ENCODE measurements around the gene ANGPTL2. TPM values are rescaled to one million over a fixed set of nuclear protein-coding genes. Genes with fewer than 3 reads are reported as not detected.

Gene ANGPTL2
- total and polyA plus RNA-seq, 9 of the 15 experiments (the other 6 are each of a cell fraction or from before 2014, with no cell fraction given), result not detected

DNA sequence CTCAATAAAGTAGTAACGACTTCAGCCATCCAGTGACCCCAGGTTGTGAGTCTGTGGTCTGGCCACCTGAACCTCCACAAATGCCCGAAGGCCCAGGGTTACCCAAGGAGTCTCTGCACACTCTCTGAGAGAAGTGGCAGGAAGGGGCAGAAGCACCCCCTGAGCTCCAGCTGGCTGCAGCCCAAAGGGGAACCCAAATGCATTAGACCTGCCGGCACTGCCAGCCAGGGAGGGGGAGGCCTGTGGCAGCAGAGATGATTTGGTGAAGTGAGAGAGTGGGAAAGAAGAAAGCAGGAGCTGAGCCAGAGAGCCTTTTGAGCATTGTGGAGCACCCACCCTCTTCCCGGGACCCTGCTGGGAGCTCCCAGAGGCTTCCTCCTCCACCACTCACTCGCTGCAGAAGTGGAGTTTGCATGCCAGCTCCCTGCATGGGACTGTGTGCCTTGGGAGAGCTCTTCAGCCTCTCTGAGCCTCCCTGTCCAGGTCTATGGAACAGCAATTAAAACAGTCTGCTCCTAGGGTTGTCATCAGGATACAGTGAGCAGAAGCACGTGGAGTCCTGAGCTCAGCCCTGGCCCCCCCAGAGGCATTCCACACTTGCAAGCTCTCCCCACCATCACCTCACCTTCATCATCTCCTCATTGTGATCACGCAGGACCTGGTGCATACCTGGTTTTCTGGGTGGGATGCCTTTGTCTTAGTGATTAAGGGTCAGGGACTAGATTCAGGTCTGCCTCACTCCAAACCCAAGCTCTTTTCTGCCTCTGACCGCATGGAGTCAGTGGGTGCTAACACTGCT, 13.8 kb upstream of the ANGPTL2 start:
- FAIRE-seq (no peak), DNase-seq (ENCODE audit: extremely low read depth in 1 of 4, low spot score in 3 of 4) (no peak), ATAC-seq (no peak)
- Histone ChIP-seq H4K20me1 (replicated peaks; ENCODE audit: control insufficient read depth, insufficient read depth, low read length) (no peaks in the 10 kb centered on the region; the same call in 1 of the 2 replicates), H3K27me3 (ENCODE audit: control insufficient read depth in 2 of 2, insufficient read depth in 2 of 2, low read length in 2 of 2) (peaks cover 13 to 74% of the 10 kb centered on the region in 2 experiments; a peak in 3 of 5 replicates), H3K4me1 (replicated peaks in 1 of 2; ENCODE audit: control insufficient read depth in 2 of 2, insufficient read depth in 2 of 2, low read length in 2 of 2) (peaks cover 0 to 4% of the 10 kb centered on the region in 2 experiments; a peak in 3 of 5 replicates), H3K36me3 (ENCODE audit: control insufficient read depth, insufficient read depth, low read length) (no peaks in the 10 kb centered on the region), H3K79me2 (ENCODE audit: control insufficient read depth, insufficient read depth, low read length) (no peaks in the 10 kb centered on the region), H3K4me2 (ENCODE audit: insufficient read depth, low read length) (no peak overlapping the region), H2AFZ (ENCODE audit: low read depth, low read length) (no peak overlapping the region), H3K9me3 (replicated peaks; ENCODE audit: control insufficient read depth, insufficient read depth, low read depth, low read length) (no peaks in the 10 kb centered on the region), H3K4me3 (no peak overlapping the region), H3K9ac (ENCODE audit: insufficient read depth in 1 of 2, low read depth in 2 of 2, low read length in 2 of 2) (no peak overlapping the region), H3K9me1 (ENCODE audit: control insufficient read depth, insufficient read depth, low read length) (no peaks in the 10 kb centered on the region), H3K27ac (ENCODE audit: extremely low read depth, low read depth, low read length) (no peak overlapping the region)
- 0% methylated on average over 7 of the region's 8 CpGs for WGBS (ENCODE audit: insufficient coverage, low coverage, missing lambda C conversion rate)
- POLR2A ChIA-PET, result interaction anchor here (0.6 to 1.1 kb wide), 4 partner anchors 11 to 29 kb away, joined by 3 to 6 read pairs (median 3); no protein-coding TSS in a partner anchor
- BruUV-seq (replicated peaks), result no TSS peak
- TF ChIP-seq STAT5B (CRISPR knock-in tag; IDR thresholded peaks at IDR 0.05), result no peak
- in situ Hi-C loops (cut with MboI), result no loop called here
- CTCF ChIA-PET (ENCODE audit: low intra/inter-chr PET ratio), result no interaction called here
- intact Hi-C loops (cut with micrococcal nuclease), result no loop called here

DNA sequence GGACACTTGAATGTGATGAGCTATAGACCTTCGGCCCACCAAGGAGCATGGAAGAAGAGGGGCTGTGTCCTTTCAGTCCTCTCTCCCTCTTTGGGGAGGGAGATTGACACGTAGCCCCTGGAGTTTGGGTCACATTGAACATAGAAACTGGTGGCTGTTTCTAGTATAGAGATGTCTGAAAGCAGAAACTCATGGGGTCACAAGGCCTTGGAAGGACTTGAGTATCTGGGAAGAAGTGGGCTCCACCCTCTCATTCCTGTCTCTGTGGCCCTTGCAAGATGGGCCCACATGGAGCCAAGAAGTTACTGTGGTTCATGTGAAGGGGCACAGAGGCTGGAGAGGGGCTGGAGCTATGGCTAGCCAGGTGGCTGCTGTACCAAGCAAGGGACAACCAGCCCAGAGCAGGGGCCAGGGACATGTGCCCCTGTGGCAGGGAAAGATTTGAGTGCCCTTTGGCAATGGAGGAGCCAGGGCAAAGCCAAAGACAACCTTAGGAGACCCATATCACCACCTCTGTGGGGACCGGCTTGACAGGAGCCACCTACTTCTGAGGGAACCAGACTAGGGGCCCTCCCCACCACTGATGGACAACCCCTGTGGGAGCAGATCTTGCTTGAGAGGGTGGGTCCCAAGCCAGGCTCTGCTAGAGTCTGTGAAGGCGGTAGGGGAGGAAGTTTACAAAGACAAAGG, 12.8 kb upstream of the ANGPTL2 start:
- in situ Hi-C loops (cut with MboI) (no loop called here), intact Hi-C loops (cut with micrococcal nuclease) (no loop called here)
- no peaks in the 10 kb centered on the region for H3K36me3 ChIP-seq (ENCODE audit: control insufficient read depth, insufficient read depth, low read length)
- no peak overlapping the region for H2AFZ ChIP-seq (ENCODE audit: low read depth, low read length)
- H3K9ac ChIP-seq (ENCODE audit: insufficient read depth in 1 of 2, low read depth in 2 of 2, low read length in 2 of 2), result no peak overlapping the region
- BruUV-seq (replicated peaks), result no TSS peak
- ATAC-seq (no peak), FAIRE-seq (no peak), DNase-seq (ENCODE audit: extremely low read depth in 1 of 4, low spot score in 3 of 4) (no peak)
- H3K4me1 ChIP-seq (replicated peaks in 1 of 2; ENCODE audit: control insufficient read depth in 2 of 2, insufficient read depth in 2 of 2, low read length in 2 of 2), result peaks cover 4 to 6% of the 10 kb centered on the region in 2 experiments; a peak in 3 of 5 replicates
- ChIA-PET POLR2A (interaction anchor here (1.0 to 1.5 kb wide), 2 partner anchors 12 to 14 kb away, joined by 3 to 6 read pairs; no protein-coding TSS in a partner anchor), CTCF (ENCODE audit: low intra/inter-chr PET ratio) (no interaction called here)
- H3K27me3 ChIP-seq (ENCODE audit: control insufficient read depth in 2 of 2, insufficient read depth in 2 of 2, low read length in 2 of 2), result peaks cover 13 to 66% of the 10 kb centered on the region in 2 experiments; a peak in 3 of 5 replicates
- no peak overlapping the region for H3K4me3 ChIP-seq
- H3K4me2 ChIP-seq (ENCODE audit: insufficient read depth, low read length), result no peak overlapping the region
- no peaks in the 10 kb centered on the region for H3K9me3 ChIP-seq (replicated peaks; ENCODE audit: control insufficient read depth, insufficient read depth, low read depth, low read length)
- no peaks in the 10 kb centered on the region for H4K20me1 ChIP-seq (replicated peaks; ENCODE audit: control insufficient read depth, insufficient read depth, low read length)
- H3K79me2 ChIP-seq (ENCODE audit: control insufficient read depth, insufficient read depth, low read length), result no peaks in the 10 kb centered on the region
- H3K27ac ChIP-seq (ENCODE audit: extremely low read depth, low read depth, low read length), result no peak overlapping the region
- WGBS (ENCODE audit: insufficient coverage, low coverage, missing lambda C conversion rate), result 0% methylated on average over 4 of the region's 4 CpGs
- TF ChIP-seq, protein P1, sequence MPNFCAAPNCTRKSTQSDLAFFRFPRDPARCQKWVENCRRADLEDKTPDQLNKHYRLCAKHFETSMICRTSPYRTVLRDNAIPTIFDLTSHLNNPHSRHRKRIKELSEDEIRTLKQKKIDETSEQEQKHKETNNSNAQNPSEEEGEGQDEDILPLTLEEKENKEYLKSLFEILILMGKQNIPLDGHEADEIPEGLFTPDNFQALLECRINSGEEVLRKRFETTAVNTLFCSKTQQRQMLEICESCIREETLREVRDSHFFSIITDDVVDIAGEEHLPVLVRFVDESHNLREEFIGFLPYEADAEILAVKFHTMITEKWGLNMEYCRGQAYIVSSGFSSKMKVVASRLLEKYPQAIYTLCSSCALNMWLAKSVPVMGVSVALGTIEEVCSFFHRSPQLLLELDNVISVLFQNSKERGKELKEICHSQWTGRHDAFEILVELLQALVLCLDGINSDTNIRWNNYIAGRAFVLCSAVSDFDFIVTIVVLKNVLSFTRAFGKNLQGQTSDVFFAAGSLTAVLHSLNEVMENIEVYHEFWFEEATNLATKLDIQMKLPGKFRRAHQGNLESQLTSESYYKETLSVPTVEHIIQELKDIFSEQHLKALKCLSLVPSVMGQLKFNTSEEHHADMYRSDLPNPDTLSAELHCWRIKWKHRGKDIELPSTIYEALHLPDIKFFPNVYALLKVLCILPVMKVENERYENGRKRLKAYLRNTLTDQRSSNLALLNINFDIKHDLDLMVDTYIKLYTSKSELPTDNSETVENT (CRISPR knock-in tag; IDR thresholded peaks at IDR 0.05), result no peak
- TF ChIP-seq ZNF644 (tag; IDR thresholded peaks at IDR 0.05; ENCODE audit: low read depth) (no peak), ZEB2 (IDR thresholded peaks at IDR 0.05) (no peak), ZNF785 (CRISPR knock-in tag; IDR thresholded peaks at IDR 0.05) (no peak), SMAD3 (CRISPR knock-in tag; conservative IDR thresholded peaks at IDR 0.05) (no peak), WHSC1 (IDR thresholded peaks at IDR 0.05; ENCODE audit: low read length) (no peak)
- TF ChIP-seq, protein P2, sequence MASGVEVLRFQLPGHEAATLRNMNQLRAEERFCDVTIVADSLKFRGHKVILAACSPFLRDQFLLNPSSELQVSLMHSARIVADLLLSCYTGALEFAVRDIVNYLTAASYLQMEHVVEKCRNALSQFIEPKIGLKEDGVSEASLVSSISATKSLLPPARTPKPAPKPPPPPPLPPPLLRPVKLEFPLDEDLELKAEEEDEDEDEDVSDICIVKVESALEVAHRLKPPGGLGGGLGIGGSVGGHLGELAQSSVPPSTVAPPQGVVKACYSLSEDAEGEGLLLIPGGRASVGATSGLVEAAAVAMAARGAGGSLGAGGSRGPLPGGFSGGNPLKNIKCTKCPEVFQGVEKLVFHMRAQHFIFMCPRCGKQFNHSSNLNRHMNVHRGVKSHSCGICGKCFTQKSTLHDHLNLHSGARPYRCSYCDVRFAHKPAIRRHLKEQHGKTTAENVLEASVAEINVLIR (CRISPR knock-in tag; IDR thresholded peaks at IDR 0.05), result no peak
- H3K9me1 ChIP-seq (ENCODE audit: control insufficient read depth, insufficient read depth, low read length), result no peaks in the 10 kb centered on the region

All from K562 (cell line).